NCI-H82 treated with DMSO at 0.1 percent for 48 hours (cell line): ENCODE data around the gene FANK1.
A peak's percentile ranks its signal among the peaks of the same experiment; 100 is the strongest.
"Not testable (repeated sequence)": the region's sequence is repeated elsewhere in the genome, so short reads cannot be mapped to it uniquely, and the experiment has no call there.

Source experiments
- DNase-seq: peaks from one replicate; lab custom pipeline; 2025; ENCODE audit not compliant: unreplicated experiment; lab: John Stamatoyannopoulos, UW

The FANK1 gene

GRCh38 chr10:125926247-125926646 is 29.9 kb downstream of the FANK1 start:
- no peak for DNase-seq

- DNase-seq, result not testable (repeated sequence)
Observed at GRCh38 chr10:125927265-125927664, 30.9 kb downstream of the FANK1 start.

- DNase-seq, result no peak
Observed at GRCh38 chr10:125928928-125929585, 32.7 kb downstream of the FANK1 start.

- no peak for DNase-seq
Observed at GRCh38 chr10:125929618-125930017, 33.3 kb downstream of the FANK1 start.

- no peak for DNase-seq
Observed at GRCh38 chr10:125933693-125934092, 37.3 kb downstream of the FANK1 start.

- DNase-seq, result no peak
Observed at GRCh38 chr10:125936331-125936730, 40.0 kb downstream of the FANK1 start.

GRCh38 chr10:125940515-125940914 is 44.2 kb downstream of the FANK1 start:
- no peak for DNase-seq

GRCh38 chr10:125951290-125951689 is 54.9 kb downstream of the FANK1 start:
- no peak for DNase-seq

GRCh38 chr10:125953778-125954385 is 57.5 kb downstream of the FANK1 start:
- DNase-seq, result no peak

GRCh38 chr10:125955766-125956165 is 59.4 kb downstream of the FANK1 start:
- no peak for DNase-seq

- no peak for DNase-seq
Observed at GRCh38 chr10:125961743-125962142, 65.4 kb downstream of the FANK1 start.

- no peak for DNase-seq
Observed at GRCh38 chr10:125962200-125962599, 65.8 kb downstream of the FANK1 start.

- no peak for DNase-seq
Observed at GRCh38 chr10:125964558-125964957, 68.2 kb downstream of the FANK1 start.

- DNase-seq, result no peak
Observed at GRCh38 chr10:125967533-125967932, 71.2 kb downstream of the FANK1 start.

- DNase-seq, result not testable (repeated sequence)
Observed at GRCh38 chr10:125970077-125970630, 73.8 kb downstream of the FANK1 start.

- DNase-seq, result no peak
Observed at GRCh38 chr10:125976960-125977605, 80.7 kb downstream of the FANK1 start.

GRCh38 chr10:125979976-125980375 is 83.6 kb downstream of the FANK1 start:
- no peak for DNase-seq

GRCh38 chr10:125980521-125981035 is 84.2 kb downstream of the FANK1 start:
- no peak for DNase-seq

- DNase-seq, result peak; percentile 19
Observed at GRCh38 chr10:125982260-125982948, 86.0 kb downstream of the FANK1 start.

- DNase-seq, result no peak
Observed at GRCh38 chr10:125983161-125983560, 86.8 kb downstream of the FANK1 start.

GRCh38 chr10:125983656-125984055 is 87.3 kb downstream of the FANK1 start:
- DNase-seq, result no peak
